GM19467 (cell line): Measurements from ENCODE around the gene SH3BP5L.

Experiments
- ATAC-seq: cut with Tn5 transposase; IDR thresholded peaks from one replicate; pipeline ENCODE4 v1.9.1; 2021; ENCODE audit warnings: mild to moderate bottlenecking, moderate library complexity; ENCODE audit not compliant: unreplicated experiment

Gene SH3BP5L

GRCh38 chr1:248782416-248783141 lies 43.1 kb downstream of the SH3BP5L start:
- no peak for ATAC-seq

DNA sequence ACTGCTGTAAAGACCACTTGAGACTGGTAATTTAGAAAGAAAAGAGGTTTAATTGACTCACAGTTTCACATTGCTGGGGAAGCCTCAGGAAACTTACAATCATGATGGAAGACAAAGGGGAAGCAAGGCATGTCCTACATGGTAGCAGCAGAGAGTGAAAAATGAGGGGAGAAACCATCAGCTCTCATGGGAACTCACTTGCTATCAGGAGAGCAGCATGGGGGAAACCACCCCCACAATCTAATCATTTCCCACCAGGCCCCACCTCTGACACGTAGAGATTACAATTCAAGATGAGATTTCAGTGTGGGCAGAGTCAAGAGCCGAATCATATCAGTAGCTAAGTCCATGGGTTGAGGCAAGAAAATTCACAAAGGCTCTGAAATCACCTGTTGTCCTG lies 46.4 kb downstream of the SH3BP5L start:
- ATAC-seq, result no peak

- ATAC-seq, result no peak
Observed at GRCh38 chr1:248778906-248779305, 46.8 kb downstream of the SH3BP5L start.

- ATAC-seq, result no peak
Observed at GRCh38 chr1:248776991-248777390, 48.7 kb downstream of the SH3BP5L start.

GRCh38 chr1:248775441-248775840 lies 50.3 kb downstream of the SH3BP5L start:
- ATAC-seq, result no peak
